Type B pancreatic cell (in vitro differentiated cells): ENCODE results near the gene ANKEF1. TPM values are rescaled to one million over a fixed set of nuclear protein-coding genes. Genes with fewer than 3 reads are reported as not detected.

Source experiments
- DNase-seq: peaks from one replicate; pipeline ENCODE4 v3.0.0; 2021; ENCODE audit warnings: mixed read lengths; ENCODE audit not compliant: unreplicated experiment; ENCODE audit errors: extremely low spot score
- H3K27ac Mint-ChIP-seq: 2 replicates; pipeline ENCODE4 v1.8.0; 2021; ENCODE audit warnings: mild to moderate bottlenecking, mixed read lengths
- H3K27me3 Mint-ChIP-seq: 2 replicates; pipeline ENCODE4 v1.8.0; 2021; ENCODE audit warnings: mixed read lengths
- H3K36me3 Mint-ChIP-seq: 2 replicates; pipeline ENCODE4 v1.8.0; 2021; ENCODE audit warnings: mixed read lengths
- H3K4me1 Mint-ChIP-seq: one replicate; pipeline ENCODE4 v1.8.0; 2021; ENCODE audit warnings: mixed read lengths; ENCODE audit not compliant: unreplicated experiment
- H3K4me3 Mint-ChIP-seq: 2 replicates; pipeline ENCODE4 v1.8.0; 2021; ENCODE audit warnings: mild to moderate bottlenecking, mixed read lengths
- H3K9me3 Mint-ChIP-seq: 2 replicates; pipeline ENCODE4 v1.8.0; 2021; ENCODE audit warnings: mixed read lengths
- total RNA-seq: library from RNA; stranded (reverse); gene quantifications from 2 replicates; pipeline ENCODE4 v1.2.1, GENCODE V29; 2021; ENCODE audit warnings: low replicate concordance
- TF ChIP-seq, protein P1 (sequence below): fragments of 200-600 bp; sonication (generic); conservative IDR thresholded peaks from 2 replicates; pipeline ENCODE4 v1.5.0; 2021; ENCODE audit warnings: antibody characterized with exemption, mild to moderate bottlenecking

Gene ANKEF1
- total RNA-seq, 1 donor from 2014 or later = 5.9 TPM

DNA sequence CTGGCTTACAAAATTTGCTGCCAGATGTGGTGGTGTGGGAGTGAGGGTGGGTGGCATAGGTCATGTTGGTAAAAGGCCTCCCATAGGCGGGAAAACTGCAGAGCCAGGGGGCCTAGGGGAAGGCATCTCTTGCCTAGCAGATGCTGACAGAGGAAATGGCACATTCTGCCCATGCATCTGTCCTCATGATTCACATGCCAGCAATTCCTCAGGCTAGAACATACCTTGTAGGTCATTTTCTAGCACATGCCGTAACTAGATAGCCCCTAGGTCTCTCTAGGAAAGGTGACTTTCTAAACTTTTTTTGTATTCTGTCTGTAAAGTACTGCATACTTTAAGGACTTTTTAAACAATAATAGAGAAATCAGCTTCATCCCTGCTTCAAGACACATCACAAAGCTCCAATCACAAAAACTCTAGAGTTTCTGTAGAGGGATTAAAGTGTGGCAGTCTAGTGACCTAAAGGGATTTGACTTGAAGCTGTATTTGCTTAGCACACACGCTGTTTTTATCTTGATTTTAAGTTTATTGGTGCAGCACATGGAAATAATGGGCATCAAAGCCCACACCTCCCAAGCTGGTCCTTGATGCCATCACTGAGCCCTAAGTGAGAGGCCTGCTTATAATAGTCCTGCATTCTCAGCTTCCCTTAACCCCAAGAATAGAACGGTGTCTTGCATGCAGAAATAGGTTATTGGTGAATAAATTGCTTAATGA, 55.2 kb downstream of the ANKEF1 start:
- Mint-ChIP-seq H3K9me3 (no peaks in the 10 kb centered on the region), H3K27ac (no peak overlapping the region), H3K4me1 (no peaks in the 10 kb centered on the region), H3K4me3 (no peak overlapping the region), H3K27me3 (peaks cover 4% of the 10 kb centered on the region), H3K36me3 (no peaks in the 10 kb centered on the region)
- TF ChIP-seq, protein P1, sequence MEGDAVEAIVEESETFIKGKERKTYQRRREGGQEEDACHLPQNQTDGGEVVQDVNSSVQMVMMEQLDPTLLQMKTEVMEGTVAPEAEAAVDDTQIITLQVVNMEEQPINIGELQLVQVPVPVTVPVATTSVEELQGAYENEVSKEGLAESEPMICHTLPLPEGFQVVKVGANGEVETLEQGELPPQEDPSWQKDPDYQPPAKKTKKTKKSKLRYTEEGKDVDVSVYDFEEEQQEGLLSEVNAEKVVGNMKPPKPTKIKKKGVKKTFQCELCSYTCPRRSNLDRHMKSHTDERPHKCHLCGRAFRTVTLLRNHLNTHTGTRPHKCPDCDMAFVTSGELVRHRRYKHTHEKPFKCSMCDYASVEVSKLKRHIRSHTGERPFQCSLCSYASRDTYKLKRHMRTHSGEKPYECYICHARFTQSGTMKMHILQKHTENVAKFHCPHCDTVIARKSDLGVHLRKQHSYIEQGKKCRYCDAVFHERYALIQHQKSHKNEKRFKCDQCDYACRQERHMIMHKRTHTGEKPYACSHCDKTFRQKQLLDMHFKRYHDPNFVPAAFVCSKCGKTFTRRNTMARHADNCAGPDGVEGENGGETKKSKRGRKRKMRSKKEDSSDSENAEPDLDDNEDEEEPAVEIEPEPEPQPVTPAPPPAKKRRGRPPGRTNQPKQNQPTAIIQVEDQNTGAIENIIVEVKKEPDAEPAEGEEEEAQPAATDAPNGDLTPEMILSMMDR = no peak
- no peak for DNase-seq

DNA sequence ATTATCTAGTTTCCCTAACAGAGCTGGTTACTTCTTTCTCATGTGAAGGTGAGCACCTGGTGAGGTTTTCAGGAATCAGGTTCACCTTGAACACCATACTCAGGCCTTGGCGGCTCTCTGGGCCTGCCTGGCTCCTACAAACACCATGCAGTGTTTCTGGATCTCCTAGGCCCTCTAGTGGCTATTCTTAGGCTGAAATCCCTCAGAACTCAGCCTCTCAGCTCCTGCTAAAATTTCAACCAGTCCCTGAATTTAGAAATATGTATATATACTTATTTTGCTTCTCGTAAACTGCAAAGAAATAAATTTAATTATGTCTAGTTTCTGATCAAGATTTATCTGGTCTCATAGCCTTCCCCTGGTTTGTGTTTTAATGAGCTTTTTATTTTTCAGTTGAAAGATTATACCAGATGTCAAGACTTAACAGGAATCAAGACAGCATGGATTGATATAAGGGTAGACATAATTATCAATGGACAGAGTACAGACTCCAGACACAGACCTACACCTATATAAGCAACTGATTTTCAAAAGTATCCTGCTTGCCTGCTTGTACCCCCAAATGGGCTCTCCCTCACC, 55.9 kb downstream of the ANKEF1 start:
- Mint-ChIP-seq H3K36me3 (no peaks in the 10 kb centered on the region), H3K4me3 (no peak overlapping the region), H3K27me3 (peaks cover 2% of the 10 kb centered on the region), H3K4me1 (no peaks in the 10 kb centered on the region), H3K27ac (no peak overlapping the region), H3K9me3 (no peaks in the 10 kb centered on the region)
- TF ChIP-seq, protein P1 = peak; percentile 89
- DNase-seq = no peak

DNA sequence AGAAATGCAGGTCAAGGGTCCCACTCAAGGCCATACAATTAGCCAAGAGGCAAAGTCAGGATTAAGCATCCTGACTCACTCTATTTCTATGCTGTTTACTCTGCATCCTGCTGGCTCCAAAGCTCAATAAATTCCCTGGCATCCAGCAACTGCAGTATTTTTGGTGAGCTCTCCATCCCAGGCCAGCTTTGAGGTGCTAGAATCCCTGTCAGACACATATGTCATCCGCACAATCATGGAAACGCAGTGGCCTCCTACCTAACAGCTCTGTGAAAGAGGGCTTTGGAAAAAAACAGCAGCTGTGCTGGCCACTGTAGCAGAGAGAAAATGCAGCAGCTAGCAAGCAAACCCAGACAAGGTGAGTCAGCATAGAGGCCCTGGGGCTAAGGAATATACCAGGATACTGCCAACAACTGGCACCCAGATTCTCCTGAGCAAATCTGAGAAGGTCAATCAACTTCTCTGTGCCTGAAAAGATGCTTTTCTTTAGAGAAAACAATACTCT, 58.4 kb downstream of the ANKEF1 start:
- H3K9me3 Mint-ChIP-seq = no peaks in the 10 kb centered on the region
- DNase-seq = no peak
- no peak overlapping the region for H3K4me3 Mint-ChIP-seq
- H3K36me3 Mint-ChIP-seq = no peaks in the 10 kb centered on the region
- H3K4me1 Mint-ChIP-seq = no peaks in the 10 kb centered on the region
- no peaks in the 10 kb centered on the region for H3K27me3 Mint-ChIP-seq
- TF ChIP-seq, protein P1 = no peak
- no peak overlapping the region for H3K27ac Mint-ChIP-seq

DNA sequence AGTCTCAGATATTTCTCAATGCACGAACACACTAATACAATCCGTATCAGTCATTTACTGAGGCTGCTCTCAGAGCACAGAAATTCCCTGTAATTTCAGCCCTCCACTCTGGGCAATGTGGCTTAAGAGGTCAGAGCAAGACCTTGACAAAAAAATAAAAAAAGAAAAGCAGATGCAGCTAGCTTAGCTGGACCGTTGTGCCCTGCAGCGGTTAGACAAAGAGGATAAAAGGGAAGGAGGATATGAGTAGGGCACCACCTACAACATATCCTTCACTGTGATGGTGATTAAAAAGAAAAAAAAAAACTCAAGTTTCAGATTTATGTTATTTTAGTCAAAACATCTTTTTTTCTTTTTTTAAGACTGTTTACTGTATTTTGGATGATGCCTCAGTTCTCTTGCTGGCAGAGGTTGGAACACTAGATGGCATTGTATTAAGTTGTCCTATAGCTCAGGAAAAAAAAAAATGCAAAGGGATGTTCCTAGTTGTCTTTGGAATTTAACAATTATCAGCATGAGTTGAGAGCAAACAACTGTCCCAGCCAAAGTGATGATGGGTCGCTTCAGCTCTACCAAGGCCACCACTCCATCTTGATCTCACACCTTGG, 59.9 kb downstream of the ANKEF1 start:
- H3K4me1 Mint-ChIP-seq = no peaks in the 10 kb centered on the region
- no peaks in the 10 kb centered on the region for H3K36me3 Mint-ChIP-seq
- H3K9me3 Mint-ChIP-seq = no peaks in the 10 kb centered on the region
- no peak for DNase-seq
- TF ChIP-seq, protein P1 = peak; percentile 22
- no peak overlapping the region for H3K4me3 Mint-ChIP-seq
- no peaks in the 10 kb centered on the region for H3K27me3 Mint-ChIP-seq
- H3K27ac Mint-ChIP-seq = no peak overlapping the region

GRCh38 chr20:10096790-10097189, 62.0 kb downstream of the ANKEF1 start:
- no peak for DNase-seq
- TF ChIP-seq, protein P1 = no peak
- no peaks in the 10 kb centered on the region for H3K36me3 Mint-ChIP-seq
- no peak overlapping the region for H3K4me3 Mint-ChIP-seq
- no peak overlapping the region for H3K27ac Mint-ChIP-seq
- no peaks in the 10 kb centered on the region for H3K4me1 Mint-ChIP-seq
- no peaks in the 10 kb centered on the region for H3K27me3 Mint-ChIP-seq
- H3K9me3 Mint-ChIP-seq = no peaks in the 10 kb centered on the region
